ENCODE measurements around the gene BTNL3. TPM values are rescaled to one million over a fixed set of nuclear protein-coding genes. Genes with fewer than 3 reads are reported as not detected.

BTNL3 gene
- total RNA-seq, 1 experiment from 2014 or later, result not detected

DNA sequence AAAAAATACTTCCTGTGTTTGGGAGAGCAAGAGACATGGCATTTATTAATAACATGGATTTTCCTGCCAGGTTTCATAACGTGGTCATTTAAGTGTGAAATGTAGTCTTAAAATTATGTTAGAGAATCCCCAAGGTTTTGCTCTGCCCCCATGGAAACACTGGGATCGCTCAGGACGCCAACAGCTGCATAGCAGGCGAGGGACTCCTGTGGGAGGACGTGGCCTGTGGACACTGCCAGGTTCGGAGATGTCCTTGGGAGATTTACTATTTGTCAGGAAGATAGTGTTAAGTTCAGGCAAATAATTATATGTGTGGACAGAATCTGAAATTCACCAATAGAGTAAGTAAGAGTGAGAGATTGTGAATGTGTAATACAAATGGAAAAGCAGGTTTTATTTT, 52.4 kb downstream of the BTNL3 start:
- DNase-seq (ENCODE audit: low spot score) (no peak), ATAC-seq (no peak)
- ChIA-PET CTCF (no interaction called here), POLR2A (no interaction called here)
- TF ChIP-seq FOXP1 (CRISPR knock-in tag; IDR thresholded peaks at IDR 0.05; ENCODE audit: borderline replicate concordance) (no peak), OVOL2 (CRISPR knock-in tag; IDR thresholded peaks at IDR 0.05; ENCODE audit: borderline replicate concordance) (no peak), CREM (CRISPR knock-in tag; IDR thresholded peaks at IDR 0.05) (no peak), TEAD4 (CRISPR knock-in tag; IDR thresholded peaks at IDR 0.05) (no peak)
- TF ChIP-seq, protein P1, sequence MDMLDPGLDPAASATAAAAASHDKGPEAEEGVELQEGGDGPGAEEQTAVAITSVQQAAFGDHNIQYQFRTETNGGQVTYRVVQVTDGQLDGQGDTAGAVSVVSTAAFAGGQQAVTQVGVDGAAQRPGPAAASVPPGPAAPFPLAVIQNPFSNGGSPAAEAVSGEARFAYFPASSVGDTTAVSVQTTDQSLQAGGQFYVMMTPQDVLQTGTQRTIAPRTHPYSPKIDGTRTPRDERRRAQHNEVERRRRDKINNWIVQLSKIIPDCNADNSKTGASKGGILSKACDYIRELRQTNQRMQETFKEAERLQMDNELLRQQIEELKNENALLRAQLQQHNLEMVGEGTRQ (CRISPR knock-in tag; IDR thresholded peaks at IDR 0.05), result no peak
- TF ChIP-seq, protein P2, sequence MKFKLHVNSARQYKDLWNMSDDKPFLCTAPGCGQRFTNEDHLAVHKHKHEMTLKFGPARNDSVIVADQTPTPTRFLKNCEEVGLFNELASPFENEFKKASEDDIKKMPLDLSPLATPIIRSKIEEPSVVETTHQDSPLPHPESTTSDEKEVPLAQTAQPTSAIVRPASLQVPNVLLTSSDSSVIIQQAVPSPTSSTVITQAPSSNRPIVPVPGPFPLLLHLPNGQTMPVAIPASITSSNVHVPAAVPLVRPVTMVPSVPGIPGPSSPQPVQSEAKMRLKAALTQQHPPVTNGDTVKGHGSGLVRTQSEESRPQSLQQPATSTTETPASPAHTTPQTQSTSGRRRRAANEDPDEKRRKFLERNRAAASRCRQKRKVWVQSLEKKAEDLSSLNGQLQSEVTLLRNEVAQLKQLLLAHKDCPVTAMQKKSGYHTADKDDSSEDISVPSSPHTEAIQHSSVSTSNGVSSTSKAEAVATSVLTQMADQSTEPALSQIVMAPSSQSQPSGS (CRISPR knock-in tag; IDR thresholded peaks at IDR 0.05; ENCODE audit: borderline replicate concordance, low read depth), result no peak
- TF ChIP-seq, protein P3, sequence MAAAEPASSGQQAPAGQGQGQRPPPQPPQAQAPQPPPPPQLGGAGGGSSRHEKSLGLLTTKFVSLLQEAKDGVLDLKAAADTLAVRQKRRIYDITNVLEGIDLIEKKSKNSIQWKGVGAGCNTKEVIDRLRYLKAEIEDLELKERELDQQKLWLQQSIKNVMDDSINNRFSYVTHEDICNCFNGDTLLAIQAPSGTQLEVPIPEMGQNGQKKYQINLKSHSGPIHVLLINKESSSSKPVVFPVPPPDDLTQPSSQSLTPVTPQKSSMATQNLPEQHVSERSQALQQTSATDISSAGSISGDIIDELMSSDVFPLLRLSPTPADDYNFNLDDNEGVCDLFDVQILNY (CRISPR knock-in tag; IDR thresholded peaks at IDR 0.05), result no peak
- TF ChIP-seq, protein P4, sequence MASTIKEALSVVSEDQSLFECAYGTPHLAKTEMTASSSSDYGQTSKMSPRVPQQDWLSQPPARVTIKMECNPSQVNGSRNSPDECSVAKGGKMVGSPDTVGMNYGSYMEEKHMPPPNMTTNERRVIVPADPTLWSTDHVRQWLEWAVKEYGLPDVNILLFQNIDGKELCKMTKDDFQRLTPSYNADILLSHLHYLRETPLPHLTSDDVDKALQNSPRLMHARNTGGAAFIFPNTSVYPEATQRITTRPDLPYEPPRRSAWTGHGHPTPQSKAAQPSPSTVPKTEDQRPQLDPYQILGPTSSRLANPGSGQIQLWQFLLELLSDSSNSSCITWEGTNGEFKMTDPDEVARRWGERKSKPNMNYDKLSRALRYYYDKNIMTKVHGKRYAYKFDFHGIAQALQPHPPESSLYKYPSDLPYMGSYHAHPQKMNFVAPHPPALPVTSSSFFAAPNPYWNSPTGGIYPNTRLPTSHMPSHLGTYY (CRISPR knock-in tag; IDR thresholded peaks at IDR 0.05), result no peak
- peaks cover 23% of the 10 kb centered on the region for H3K27me3 Mint-ChIP-seq (ENCODE audit: low read depth)
- H3K36me3 Mint-ChIP-seq, result no peaks in the 10 kb centered on the region
- no peaks in the 10 kb centered on the region for H3K9me3 Mint-ChIP-seq
- peaks cover 18% of the 10 kb centered on the region for H3K4me1 Mint-ChIP-seq
- no peak overlapping the region for H3K4me3 Mint-ChIP-seq
- no peak overlapping the region for H3K27ac Mint-ChIP-seq

DNA sequence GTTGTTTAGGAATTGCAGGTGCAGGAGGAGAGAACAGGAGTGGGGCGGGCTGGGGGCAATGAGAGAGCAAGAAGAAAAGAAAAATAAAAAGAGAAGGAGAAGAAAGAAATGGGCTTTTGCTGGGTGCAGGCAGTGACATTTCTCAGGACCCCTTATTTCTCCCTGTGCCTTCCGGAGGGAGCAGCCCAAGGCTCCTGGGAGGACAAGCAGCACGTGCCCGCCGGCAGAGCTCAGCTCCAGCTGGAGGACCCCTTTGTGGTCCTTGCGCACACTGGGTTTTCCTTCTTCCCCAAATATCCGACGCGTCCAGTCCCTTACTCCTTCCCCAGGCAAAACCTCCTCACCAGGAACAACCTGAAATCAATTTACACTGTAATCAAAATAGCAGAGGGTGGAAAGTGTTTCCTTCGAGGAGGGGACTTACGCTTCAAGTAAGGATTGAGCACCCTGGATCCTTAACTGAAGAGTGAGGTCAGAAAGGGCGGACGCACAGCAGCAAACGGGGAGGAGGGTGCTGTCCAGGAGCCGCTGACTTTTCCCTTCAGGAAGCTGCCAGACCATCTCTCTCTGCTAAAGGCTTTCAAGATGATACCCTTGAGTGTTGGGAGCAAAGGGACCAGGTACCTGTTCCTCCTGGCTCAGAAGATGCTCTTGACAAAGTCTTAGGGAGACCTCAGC, 53.5 kb downstream of the BTNL3 start:
- Mint-ChIP-seq H3K9me3 (no peaks in the 10 kb centered on the region), H3K4me1 (peaks cover 10% of the 10 kb centered on the region; the same call in 1 of the 2 replicates), H3K27ac (no peak overlapping the region), H3K4me3 (no peak overlapping the region), H3K36me3 (no peaks in the 10 kb centered on the region), H3K27me3 (ENCODE audit: low read depth) (peaks cover 23% of the 10 kb centered on the region)
- no peak for ATAC-seq
- DNase-seq (ENCODE audit: low spot score), result no peak
- POLR2A ChIA-PET, result no interaction called here
- CTCF ChIA-PET, result no interaction called here
- TF ChIP-seq EMX1 (CRISPR knock-in tag; IDR thresholded peaks at IDR 0.05), result no peak
- no peak for TF ChIP-seq NFYB (CRISPR knock-in tag; conservative IDR thresholded peaks at IDR 0.05; ENCODE audit: low read depth)
- TF ChIP-seq, protein P5, sequence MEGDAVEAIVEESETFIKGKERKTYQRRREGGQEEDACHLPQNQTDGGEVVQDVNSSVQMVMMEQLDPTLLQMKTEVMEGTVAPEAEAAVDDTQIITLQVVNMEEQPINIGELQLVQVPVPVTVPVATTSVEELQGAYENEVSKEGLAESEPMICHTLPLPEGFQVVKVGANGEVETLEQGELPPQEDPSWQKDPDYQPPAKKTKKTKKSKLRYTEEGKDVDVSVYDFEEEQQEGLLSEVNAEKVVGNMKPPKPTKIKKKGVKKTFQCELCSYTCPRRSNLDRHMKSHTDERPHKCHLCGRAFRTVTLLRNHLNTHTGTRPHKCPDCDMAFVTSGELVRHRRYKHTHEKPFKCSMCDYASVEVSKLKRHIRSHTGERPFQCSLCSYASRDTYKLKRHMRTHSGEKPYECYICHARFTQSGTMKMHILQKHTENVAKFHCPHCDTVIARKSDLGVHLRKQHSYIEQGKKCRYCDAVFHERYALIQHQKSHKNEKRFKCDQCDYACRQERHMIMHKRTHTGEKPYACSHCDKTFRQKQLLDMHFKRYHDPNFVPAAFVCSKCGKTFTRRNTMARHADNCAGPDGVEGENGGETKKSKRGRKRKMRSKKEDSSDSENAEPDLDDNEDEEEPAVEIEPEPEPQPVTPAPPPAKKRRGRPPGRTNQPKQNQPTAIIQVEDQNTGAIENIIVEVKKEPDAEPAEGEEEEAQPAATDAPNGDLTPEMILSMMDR (IDR thresholded peaks at IDR 0.05), result no peak
- no peak for TF ChIP-seq TP53 (CRISPR knock-in tag; IDR thresholded peaks at IDR 0.05)
- no peak for TF ChIP-seq CREB1 (CRISPR knock-in tag; IDR thresholded peaks at IDR 0.05)
- no peak for TF ChIP-seq TEAD1 (CRISPR knock-in tag; IDR thresholded peaks at IDR 0.05)
- TF ChIP-seq SOX15 (CRISPR knock-in tag; IDR thresholded peaks at IDR 0.05), result no peak
- no peak for TF ChIP-seq ELF4 (CRISPR knock-in tag; IDR thresholded peaks at IDR 0.05; ENCODE audit: low read depth)
- no peak for TF ChIP-seq ZNF396 (CRISPR knock-in tag; IDR thresholded peaks at IDR 0.05; ENCODE audit: borderline replicate concordance)
- TF ChIP-seq KAT7 (CRISPR knock-in tag; IDR thresholded peaks at IDR 0.05; ENCODE audit: borderline replicate concordance), result no peak
- TF ChIP-seq, protein P6, sequence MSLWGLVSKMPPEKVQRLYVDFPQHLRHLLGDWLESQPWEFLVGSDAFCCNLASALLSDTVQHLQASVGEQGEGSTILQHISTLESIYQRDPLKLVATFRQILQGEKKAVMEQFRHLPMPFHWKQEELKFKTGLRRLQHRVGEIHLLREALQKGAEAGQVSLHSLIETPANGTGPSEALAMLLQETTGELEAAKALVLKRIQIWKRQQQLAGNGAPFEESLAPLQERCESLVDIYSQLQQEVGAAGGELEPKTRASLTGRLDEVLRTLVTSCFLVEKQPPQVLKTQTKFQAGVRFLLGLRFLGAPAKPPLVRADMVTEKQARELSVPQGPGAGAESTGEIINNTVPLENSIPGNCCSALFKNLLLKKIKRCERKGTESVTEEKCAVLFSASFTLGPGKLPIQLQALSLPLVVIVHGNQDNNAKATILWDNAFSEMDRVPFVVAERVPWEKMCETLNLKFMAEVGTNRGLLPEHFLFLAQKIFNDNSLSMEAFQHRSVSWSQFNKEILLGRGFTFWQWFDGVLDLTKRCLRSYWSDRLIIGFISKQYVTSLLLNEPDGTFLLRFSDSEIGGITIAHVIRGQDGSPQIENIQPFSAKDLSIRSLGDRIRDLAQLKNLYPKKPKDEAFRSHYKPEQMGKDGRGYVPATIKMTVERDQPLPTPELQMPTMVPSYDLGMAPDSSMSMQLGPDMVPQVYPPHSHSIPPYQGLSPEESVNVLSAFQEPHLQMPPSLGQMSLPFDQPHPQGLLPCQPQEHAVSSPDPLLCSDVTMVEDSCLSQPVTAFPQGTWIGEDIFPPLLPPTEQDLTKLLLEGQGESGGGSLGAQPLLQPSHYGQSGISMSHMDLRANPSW (CRISPR knock-in tag; conservative IDR thresholded peaks at IDR 0.05; ENCODE audit: low read depth), result no peak
- TF ChIP-seq ESRRA (CRISPR knock-in tag; IDR thresholded peaks at IDR 0.05; ENCODE audit: borderline replicate concordance), result no peak
- TF ChIP-seq, protein P7, sequence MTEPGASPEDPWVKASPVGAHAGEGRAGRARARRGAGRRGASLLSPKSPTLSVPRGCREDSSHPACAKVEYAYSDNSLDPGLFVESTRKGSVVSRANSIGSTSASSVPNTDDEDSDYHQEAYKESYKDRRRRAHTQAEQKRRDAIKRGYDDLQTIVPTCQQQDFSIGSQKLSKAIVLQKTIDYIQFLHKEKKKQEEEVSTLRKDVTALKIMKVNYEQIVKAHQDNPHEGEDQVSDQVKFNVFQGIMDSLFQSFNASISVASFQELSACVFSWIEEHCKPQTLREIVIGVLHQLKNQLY (CRISPR knock-in tag; IDR thresholded peaks at IDR 0.05), result no peak
- no peak for TF ChIP-seq RELA (CRISPR knock-in tag; IDR thresholded peaks at IDR 0.05; ENCODE audit: borderline replicate concordance)
- TF ChIP-seq OVOL2 (CRISPR knock-in tag; IDR thresholded peaks at IDR 0.05; ENCODE audit: borderline replicate concordance), result no peak
- TF ChIP-seq ZNF219 (CRISPR knock-in tag; IDR thresholded peaks at IDR 0.05; ENCODE audit: borderline replicate concordance), result no peak
- no peak for TF ChIP-seq ETV6 (CRISPR knock-in tag; IDR thresholded peaks at IDR 0.05)
- TF ChIP-seq GRHL2 (CRISPR knock-in tag; IDR thresholded peaks at IDR 0.05; ENCODE audit: insufficient replicate concordance, severe bottlenecking), result no peak

Measured in WTC11 (cell line).